NCI-H2171 (cell line): ENCODE data around the gene EEA1.
A peak's percentile ranks its signal among the peaks of the same experiment; 100 is the strongest.

ENCODE experiments used
- DNase-seq: peaks from one replicate; lab custom pipeline; 2025; lab: John Stamatoyannopoulos, UW

EEA1 gene

DNA sequence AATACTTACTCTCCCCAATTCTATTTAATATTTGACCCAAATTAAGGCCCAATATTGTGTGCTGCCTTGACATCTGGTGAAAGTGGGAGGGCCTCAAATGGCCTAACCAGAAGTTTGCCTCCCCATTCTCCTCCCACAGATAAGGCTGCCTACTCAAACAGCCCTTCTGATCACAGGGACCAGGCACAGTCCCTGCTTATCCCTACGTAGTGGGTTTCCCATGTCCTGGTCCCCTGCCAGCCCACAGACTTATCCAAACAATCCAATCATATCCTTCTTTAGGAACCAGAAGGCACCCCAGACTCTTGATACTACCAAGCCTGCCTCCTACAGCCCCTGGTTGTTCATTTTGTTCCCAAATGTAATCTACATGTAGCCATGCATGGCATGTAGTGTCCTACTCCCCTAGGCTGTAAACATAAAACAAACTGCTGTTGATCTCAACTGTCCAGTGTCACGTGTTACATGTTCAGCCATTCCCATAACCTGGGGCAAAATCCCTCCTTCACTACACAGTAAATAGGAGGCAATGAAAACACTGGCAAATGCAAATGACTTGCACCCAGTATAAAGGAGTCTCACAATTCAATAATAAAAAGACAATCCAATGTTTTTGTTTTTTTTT, 49.3 kb downstream of the EEA1 start:
- DNase-seq = no peak

DNA sequence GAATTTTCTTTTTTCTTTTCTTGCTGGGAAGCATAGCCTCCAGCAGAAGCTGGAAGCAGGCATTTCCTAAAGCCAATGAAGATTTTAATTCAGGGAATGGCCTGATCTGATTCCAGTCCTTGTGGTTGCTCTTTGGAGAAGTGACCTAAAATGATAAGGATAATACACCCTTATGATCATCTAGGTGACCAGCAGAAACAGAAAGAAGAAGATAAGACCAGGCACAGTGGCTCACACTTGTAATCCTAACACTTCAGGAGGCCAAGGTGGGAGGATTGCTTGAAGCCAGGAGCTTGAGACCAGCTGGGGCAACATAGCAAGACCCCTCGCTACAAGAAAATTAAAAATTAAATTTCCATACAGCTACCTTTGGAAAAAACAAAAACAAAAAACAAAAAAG, 51.2 kb downstream of the EEA1 start:
- no peak for DNase-seq

DNA sequence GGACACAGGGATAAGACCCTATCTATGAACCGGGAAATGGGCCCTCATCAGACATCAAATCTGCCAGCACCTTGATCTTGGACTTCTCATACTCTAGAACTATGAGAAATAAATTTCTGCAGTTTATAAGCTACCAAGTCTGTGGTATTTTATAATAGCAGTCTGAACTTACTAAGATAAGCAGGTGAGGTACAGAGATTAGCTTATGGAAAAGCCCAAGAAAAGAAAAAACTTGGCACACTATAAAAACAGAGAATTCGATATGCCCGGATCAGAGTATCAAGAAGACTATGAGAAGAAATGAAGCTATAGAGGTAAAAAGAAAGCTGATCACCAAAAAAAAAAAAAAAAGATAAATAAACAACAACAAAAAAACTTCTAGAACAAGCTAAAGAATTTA, 52.6 kb downstream of the EEA1 start:
- DNase-seq = no peak

GRCh38 chr12:92871116-92871515, 58.0 kb downstream of the EEA1 start:
- DNase-seq = no peak

DNA sequence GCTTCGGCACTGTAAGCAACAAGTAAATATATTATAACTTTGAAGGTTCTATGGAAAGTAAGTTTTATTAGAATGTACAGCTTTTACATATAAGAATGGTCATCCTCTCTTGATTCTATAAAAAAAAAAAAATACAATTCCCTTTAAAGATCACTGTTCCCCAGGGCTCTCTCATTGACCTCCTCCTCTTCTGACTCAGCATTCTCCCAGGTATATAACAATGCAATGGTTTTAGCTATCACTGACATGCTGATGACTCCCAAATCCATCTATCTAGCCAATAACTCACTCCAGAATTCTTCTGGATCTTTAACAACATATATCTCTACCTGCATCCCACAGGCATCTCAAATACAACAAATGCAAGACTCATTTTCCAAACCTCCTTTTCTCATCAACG, 62.7 kb downstream of the EEA1 start:
- no peak for DNase-seq

DNA sequence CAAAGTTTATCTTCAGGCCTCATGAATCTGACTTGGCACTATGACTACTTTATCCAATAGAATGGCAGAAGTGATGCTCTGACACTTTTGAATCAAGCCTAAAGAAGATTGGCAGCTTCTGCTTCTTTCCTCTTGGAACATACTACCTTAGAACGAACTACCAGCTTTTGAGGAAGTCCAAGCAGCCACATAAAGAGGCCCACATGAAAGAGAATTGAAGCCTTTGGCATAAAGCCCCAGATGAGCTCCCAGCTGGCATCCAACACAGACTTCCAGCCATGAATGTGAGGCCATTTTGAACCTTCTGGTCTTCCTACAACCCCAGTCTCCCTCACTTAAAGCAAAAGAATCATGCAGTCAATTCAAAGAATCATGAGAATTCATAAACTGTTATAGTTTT, 65.8 kb downstream of the EEA1 start:
- no peak for DNase-seq

GRCh38 chr12:92861381-92861780, 67.7 kb downstream of the EEA1 start:
- DNase-seq = no peak

DNA sequence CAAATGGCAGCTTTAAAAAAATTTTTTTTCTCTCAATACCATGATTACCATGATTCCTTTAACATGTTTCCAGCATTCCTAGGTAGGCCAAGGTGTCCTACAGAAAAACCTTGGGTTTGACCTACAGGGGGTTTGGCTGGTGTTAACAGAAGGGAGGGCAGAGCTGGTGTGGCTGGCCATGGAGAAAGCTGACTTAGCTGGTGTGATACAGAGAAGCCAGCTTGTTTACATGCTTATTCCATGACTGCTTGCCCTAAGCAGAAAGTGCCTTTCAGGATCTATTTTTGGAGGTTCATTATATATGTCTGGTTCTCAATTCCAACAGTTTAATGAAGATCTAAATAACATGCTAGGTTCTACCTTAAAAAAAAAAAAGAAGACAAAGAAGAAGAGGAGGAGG, 68.6 kb downstream of the EEA1 start:
- no peak for DNase-seq

- peak; percentile 18 for DNase-seq
Measured at GRCh38 chr12:92859650-92860386, 69.3 kb downstream of the EEA1 start.

- no peak for DNase-seq
Measured at GRCh38 chr12:92857818-92858217, 71.3 kb downstream of the EEA1 start.

- DNase-seq = no peak
Measured at GRCh38 chr12:92854344-92854743, 74.8 kb downstream of the EEA1 start.

DNA sequence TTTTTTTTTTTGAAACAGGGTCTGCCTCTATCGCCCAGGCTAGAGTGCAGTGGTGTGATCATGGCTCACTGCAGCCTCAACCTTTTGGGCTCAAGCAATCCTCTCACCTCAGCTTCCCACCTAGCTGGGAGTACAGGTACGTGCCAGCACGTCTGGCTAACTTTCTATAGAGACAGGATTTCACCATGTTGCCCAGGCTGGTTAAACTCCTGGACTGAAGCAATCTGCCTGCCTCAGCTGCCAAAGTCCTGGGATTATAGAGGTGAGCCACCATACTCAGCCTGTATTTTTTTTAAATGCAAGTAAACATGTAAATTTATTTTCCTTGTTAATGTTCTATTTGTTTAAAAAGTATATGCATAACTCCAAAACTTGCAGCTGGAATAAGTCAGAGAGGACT, 80.4 kb downstream of the EEA1 start:
- no peak for DNase-seq

DNA sequence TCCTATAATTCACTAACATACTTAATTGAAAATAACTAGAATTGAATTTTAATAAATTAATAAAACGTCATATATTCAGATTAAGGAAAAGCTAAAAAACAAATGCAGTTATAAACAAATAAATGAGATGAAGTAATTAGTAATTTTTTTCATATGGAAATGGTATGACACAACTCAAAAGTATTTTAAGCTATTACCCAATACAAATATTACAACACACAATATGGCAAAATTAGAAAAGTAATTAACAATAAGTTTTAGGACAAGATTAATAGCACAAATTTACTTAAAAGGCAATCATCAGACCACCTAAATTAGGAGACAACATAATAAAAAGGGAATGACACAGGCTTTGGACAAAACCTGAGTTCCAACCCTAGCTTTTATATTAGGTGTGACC, 81.7 kb downstream of the EEA1 start:
- DNase-seq = no peak

DNA sequence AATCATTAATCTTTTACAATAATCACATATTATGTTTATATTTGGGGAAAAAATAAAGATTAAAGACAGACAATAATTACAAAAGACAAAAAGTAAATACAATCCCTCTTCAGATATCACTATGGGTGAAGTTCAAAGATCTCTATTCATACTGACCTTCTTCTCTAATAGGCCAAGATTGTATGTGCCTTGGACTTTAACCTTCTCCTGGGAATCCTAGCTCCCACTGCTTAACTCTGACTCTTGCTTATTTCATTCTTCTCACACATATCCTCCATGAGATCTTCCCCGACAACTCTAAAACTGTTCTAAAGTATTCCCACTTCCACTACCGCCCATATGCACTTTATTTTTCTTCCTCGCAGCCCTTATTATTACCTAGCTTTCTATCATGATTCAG, 83.8 kb downstream of the EEA1 start:
- no peak for DNase-seq

GRCh38 chr12:92844151-92844763, 84.8 kb downstream of the EEA1 start:
- DNase-seq = no peak

DNA sequence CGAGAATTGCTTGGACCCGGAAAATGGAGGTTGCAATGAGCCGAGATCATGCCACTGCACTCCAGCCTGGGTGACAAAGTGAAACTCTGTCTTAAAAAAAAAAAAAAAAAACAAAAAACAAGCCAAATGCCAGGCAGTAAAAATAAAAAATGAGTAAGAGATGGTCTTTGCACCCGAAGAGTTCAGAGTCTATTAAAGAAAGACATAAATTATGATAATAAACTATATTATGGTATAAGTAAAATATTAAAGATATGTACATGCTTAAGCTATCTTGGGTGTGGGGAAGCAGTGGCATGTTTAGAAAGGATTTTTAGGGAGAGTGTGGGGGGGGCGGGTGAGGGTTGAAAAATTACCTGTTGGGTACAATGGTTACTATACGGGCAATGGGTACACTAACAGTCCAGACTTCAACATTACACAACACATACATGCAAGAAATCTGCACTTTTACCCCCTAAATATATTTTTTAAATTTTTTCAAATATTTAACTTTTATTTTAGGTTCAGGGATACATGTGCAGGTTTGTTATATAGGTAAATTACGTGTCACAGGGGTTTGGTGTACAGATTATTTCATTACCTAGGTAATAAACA, 99.3 kb downstream of the EEA1 start:
- DNase-seq = no peak

DNA sequence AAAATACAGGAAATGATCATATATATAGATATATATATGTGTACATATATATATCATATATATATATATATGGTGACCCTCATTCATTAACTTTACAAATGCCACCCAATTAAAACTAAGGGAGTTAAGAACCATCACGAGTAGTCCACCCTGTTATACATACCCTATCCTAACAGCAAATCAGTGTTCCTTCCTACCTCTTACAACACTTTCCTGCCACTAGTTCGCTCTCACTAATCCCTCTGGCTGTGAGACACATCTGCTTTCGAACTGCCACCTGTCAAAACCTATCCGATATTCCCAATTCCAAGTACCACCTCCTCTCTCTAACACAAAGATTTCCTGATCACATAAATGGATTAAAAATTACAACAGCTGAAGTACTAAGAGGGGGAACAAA, 100.5 kb downstream of the EEA1 start:
- no peak for DNase-seq

DNA sequence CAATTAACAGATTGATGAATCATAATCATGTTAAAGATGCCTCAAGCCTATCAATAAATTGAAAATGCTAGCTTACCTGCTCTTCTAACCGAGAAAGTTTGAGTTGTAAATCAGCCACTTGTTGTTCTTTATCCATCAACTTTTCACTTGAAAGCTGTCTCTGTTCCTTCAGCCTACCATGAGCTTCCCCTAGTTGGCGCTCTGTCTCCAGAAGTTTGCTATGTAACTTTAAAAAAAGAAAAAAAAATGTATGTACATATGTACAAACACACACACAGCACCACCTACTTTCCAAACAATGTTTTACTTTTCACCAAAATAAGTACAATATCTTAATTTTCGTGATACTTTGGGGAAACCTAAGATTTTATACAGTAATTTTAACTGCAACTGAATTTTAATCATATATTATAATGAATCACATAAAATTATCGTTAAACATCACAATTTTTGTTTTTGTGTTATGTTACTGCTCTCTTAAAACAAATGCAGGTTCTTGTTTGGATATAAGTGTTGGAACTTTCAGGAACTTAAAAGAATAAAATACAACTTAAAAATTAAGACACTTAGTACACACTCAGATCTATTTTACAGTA, 101.2 kb downstream of the EEA1 start:
- DNase-seq = no peak

- DNase-seq = no peak
Measured at GRCh38 chr12:92821142-92821541, 108.0 kb downstream of the EEA1 start.

GRCh38 chr12:92814584-92814983, 114.5 kb downstream of the EEA1 start:
- DNase-seq = no peak

DNA sequence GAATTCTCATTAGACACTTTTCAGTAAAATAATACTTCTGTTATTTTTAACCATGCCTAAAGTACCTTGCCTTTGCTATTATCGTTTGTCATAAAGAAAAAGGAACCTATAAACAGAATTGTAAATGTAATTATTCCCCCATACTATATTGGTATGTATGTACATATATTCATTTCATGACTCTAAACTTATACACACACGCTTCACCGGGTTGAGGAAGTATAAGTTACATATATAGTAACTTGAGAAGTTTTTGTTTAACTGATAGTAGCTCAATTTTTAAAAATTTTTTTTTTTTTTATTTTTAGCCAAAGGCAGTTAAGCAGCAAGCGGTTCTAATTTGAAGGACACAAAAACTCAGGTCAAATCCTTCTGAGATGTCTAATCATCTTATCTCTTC, 118.7 kb downstream of the EEA1 start:
- DNase-seq = no peak

- no peak for DNase-seq
Measured at GRCh38 chr12:92803903-92804302, 125.2 kb downstream of the EEA1 start.

GRCh38 chr12:92802906-92803305, 126.2 kb downstream of the EEA1 start:
- DNase-seq = no peak
